Liver (tissue), 3 donors: Measurements from ENCODE around the gene LMTK3.

Experiments used
- GABPA ChIP-seq, 2 donors: IDR thresholded peaks in 1 of 2; conservative IDR thresholded peaks in 1 of 2; 2 replicates each; pipeline ENCODE4 v1.6.1; 2016; ENCODE audit warnings: antibody characterized with exemption in 2 of 2, mild to moderate bottlenecking in 1 of 2, moderate library complexity in 1 of 2
- HNF4A ChIP-seq, 2 donors: conservative IDR thresholded peaks; 2 replicates each; pipeline ENCODE4 v1.6.1; 2016; ENCODE audit warnings: antibody characterized with exemption in 2 of 2, mild to moderate bottlenecking in 2 of 2
- HNF4G ChIP-seq: IDR thresholded peaks from 2 replicates; pipeline ENCODE4 v1.6.1; 2016; ENCODE audit warnings: antibody characterized with exemption
- RAD21 ChIP-seq, 2 donors: IDR thresholded peaks; 2 replicates each; pipeline ENCODE4 v1.6.1; 2016; ENCODE audit warnings: antibody characterized with exemption in 2 of 2, mild to moderate bottlenecking in 2 of 2
- SP1 ChIP-seq: IDR thresholded peaks from 2 replicates; pipeline ENCODE4 v1.6.1; 2018; ENCODE audit warnings: antibody characterized with exemption, mild to moderate bottlenecking
- YY1 ChIP-seq: IDR thresholded peaks from 2 replicates; pipeline ENCODE4 v1.6.1; 2016; ENCODE audit warnings: antibody characterized with exemption, mild to moderate bottlenecking
- TF ChIP-seq, protein P1 (sequence below): fragments of 150-350 bp; IDR thresholded peaks from 2 replicates; pipeline ENCODE4 v1.5.1; 2017; ENCODE audit warnings: improper control_type of control experiment, low read depth, low read length; ENCODE audit not compliant: missing input control
- TF ChIP-seq, protein P2 (sequence below): IDR thresholded peaks from 2 replicates; pipeline ENCODE4 v1.6.1; 2016; ENCODE audit warnings: antibody characterized with exemption, mild to moderate bottlenecking
- donor health status: healthy.
- donor health status: healthy.

DNA sequence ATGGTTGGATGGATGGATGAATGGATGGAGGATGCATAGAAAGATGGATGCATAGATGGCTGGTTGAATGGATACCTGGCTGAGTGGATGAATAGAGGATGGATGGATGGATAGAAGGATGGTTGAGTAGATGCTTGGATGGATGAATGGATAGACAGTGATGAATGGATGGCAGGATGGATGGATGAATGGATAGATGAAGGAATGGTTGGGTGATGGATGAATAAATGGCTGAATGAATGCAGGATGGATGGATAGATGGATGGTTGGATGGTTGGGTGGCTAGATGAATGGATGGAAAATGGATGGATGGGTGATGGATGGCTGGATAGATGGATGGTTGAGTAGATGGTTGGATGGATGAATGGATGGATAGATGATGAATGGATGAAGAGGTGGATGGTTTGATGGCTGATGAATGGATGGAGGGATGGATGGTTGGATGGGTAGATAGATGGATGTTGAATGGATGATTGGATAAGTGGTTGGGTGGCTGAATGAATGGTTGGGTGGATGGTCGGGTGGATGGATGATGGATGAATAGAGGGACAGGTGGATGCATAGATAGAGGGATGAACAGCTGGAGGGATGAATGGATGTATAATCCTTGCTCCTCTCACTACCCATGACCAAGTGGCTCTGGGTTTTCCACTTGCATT, 36.7 kb upstream of the LMTK3 start:
- TF ChIP-seq, protein P1, sequence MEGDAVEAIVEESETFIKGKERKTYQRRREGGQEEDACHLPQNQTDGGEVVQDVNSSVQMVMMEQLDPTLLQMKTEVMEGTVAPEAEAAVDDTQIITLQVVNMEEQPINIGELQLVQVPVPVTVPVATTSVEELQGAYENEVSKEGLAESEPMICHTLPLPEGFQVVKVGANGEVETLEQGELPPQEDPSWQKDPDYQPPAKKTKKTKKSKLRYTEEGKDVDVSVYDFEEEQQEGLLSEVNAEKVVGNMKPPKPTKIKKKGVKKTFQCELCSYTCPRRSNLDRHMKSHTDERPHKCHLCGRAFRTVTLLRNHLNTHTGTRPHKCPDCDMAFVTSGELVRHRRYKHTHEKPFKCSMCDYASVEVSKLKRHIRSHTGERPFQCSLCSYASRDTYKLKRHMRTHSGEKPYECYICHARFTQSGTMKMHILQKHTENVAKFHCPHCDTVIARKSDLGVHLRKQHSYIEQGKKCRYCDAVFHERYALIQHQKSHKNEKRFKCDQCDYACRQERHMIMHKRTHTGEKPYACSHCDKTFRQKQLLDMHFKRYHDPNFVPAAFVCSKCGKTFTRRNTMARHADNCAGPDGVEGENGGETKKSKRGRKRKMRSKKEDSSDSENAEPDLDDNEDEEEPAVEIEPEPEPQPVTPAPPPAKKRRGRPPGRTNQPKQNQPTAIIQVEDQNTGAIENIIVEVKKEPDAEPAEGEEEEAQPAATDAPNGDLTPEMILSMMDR: no peak
- TF ChIP-seq GABPA (IDR thresholded peaks at IDR 0.05 in 1 of 2, conservative IDR thresholded peaks at IDR 0.05 in 1 of 2) (no peak), YY1 (no peak), HNF4G (no peak), HNF4A (conservative IDR thresholded peaks at IDR 0.05) (no peak), RAD21 (IDR thresholded peaks at IDR 0.05) (no peak), SP1 (no peak)
- TF ChIP-seq, protein P2, sequence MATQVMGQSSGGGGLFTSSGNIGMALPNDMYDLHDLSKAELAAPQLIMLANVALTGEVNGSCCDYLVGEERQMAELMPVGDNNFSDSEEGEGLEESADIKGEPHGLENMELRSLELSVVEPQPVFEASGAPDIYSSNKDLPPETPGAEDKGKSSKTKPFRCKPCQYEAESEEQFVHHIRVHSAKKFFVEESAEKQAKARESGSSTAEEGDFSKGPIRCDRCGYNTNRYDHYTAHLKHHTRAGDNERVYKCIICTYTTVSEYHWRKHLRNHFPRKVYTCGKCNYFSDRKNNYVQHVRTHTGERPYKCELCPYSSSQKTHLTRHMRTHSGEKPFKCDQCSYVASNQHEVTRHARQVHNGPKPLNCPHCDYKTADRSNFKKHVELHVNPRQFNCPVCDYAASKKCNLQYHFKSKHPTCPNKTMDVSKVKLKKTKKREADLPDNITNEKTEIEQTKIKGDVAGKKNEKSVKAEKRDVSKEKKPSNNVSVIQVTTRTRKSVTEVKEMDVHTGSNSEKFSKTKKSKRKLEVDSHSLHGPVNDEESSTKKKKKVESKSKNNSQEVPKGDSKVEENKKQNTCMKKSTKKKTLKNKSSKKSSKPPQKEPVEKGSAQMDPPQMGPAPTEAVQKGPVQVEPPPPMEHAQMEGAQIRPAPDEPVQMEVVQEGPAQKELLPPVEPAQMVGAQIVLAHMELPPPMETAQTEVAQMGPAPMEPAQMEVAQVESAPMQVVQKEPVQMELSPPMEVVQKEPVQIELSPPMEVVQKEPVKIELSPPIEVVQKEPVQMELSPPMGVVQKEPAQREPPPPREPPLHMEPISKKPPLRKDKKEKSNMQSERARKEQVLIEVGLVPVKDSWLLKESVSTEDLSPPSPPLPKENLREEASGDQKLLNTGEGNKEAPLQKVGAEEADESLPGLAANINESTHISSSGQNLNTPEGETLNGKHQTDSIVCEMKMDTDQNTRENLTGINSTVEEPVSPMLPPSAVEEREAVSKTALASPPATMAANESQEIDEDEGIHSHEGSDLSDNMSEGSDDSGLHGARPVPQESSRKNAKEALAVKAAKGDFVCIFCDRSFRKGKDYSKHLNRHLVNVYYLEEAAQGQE: no peak
